KMS-11 (cell line): ENCODE data around the gene FBXO46.
"Not testable (repeated sequence)": the region's sequence is repeated elsewhere in the genome, so short reads cannot be mapped to it uniquely, and the experiment has no call there.

ENCODE experiments used
- H2AFZ ChIP-seq: fragments of 200-600 bp; sonication (generic); 2 replicates; pipeline ENCODE4 v1.6.1; 2016; ENCODE audit warnings: antibody characterized with exemption, mixed run types, low read depth
- H3K27ac ChIP-seq: fragments of 200-600 bp; sonication (generic); 2 replicates; pipeline ENCODE4 v1.6.1; 2016; ENCODE audit warnings: mild to moderate bottlenecking, mixed run types
- H3K27me3 ChIP-seq: fragments of 200-600 bp; sonication (generic); 2 replicates; pipeline ENCODE4 v1.6.1; 2017; ENCODE audit warnings: mild to moderate bottlenecking, low read depth, mixed run types, moderate library complexity; ENCODE audit not compliant: insufficient read depth
- H3K36me3 ChIP-seq: fragments of 200-600 bp; sonication (generic); 2 replicates; pipeline ENCODE4 v1.6.1; 2017; ENCODE audit warnings: mild to moderate bottlenecking, mixed run types; ENCODE audit not compliant: insufficient read depth
- H3K4me1 ChIP-seq: fragments of 200-600 bp; sonication (generic); 2 replicates; pipeline ENCODE4 v1.6.1; 2016; ENCODE audit warnings: mild to moderate bottlenecking, low read depth, mixed run types; ENCODE audit not compliant: poor library complexity, severe bottlenecking
- H3K4me2 ChIP-seq: fragments of 200-600 bp; sonication (generic); 2 replicates; pipeline ENCODE4 v1.7.0; 2016; ENCODE audit warnings: mild to moderate bottlenecking, mixed run types
- H3K4me3 ChIP-seq: fragments of 200-600 bp; sonication (generic); IDR thresholded peaks from 2 replicates; pipeline ENCODE4 v1.6.1; 2017; ENCODE audit warnings: low read depth, low read length, mixed read lengths; ENCODE audit not compliant: insufficient read depth
- H3K79me2 ChIP-seq: fragments of 200-600 bp; sonication (generic); 2 replicates; pipeline ENCODE4 v1.6.1; 2016; ENCODE audit warnings: low read depth, mixed run types; ENCODE audit not compliant: insufficient read depth
- H3K9ac ChIP-seq: fragments of 200-600 bp; sonication (generic); 2 replicates; pipeline ENCODE4 v1.6.1; 2016; ENCODE audit warnings: mild to moderate bottlenecking, mixed run types
- H4K20me1 ChIP-seq: fragments of 200-600 bp; sonication (generic); 2 replicates; pipeline ENCODE4 v1.6.1; 2016; ENCODE audit warnings: mild to moderate bottlenecking, mixed run types; ENCODE audit not compliant: insufficient read depth
- CTCF ChIP-seq: fragments of 200-600 bp; sonication (generic); conservative IDR thresholded peaks from 2 replicates; pipeline ENCODE4 v1.6.1; 2017; ENCODE audit warnings: low read depth, mild to moderate bottlenecking, antibody characterized with exemption, low read length, moderate library complexity, mixed read lengths

The FBXO46 gene

GRCh38 chr19:45754323-45754722, 23.6 kb upstream of the FBXO46 start:
- no peak overlapping the region for H3K4me3 ChIP-seq
- H4K20me1 ChIP-seq: no peaks in the 10 kb centered on the region
- H3K9ac ChIP-seq: no peak overlapping the region
- H3K4me2 ChIP-seq: no peak overlapping the region
- TF ChIP-seq CTCF: no peak
- H3K27ac ChIP-seq: no peak overlapping the region
- no peaks in the 10 kb centered on the region for H3K79me2 ChIP-seq
- H2AFZ ChIP-seq: no peak overlapping the region
- H3K27me3 ChIP-seq: no peaks in the 10 kb centered on the region
- H3K36me3 ChIP-seq: no peaks in the 10 kb centered on the region
- no peaks in the 10 kb centered on the region for H3K4me1 ChIP-seq

GRCh38 chr19:45753548-45753947, 22.9 kb upstream of the FBXO46 start:
- no peak for TF ChIP-seq CTCF
- Histone ChIP-seq H3K4me3 (no peak overlapping the region), H3K4me2 (no peak overlapping the region), H3K4me1 (no peaks in the 10 kb centered on the region), H3K9ac (no peak overlapping the region), H3K79me2 (no peaks in the 10 kb centered on the region), H3K27me3 (no peaks in the 10 kb centered on the region), H4K20me1 (no peaks in the 10 kb centered on the region), H3K36me3 (no peaks in the 10 kb centered on the region), H3K27ac (no peak overlapping the region), H2AFZ (no peak overlapping the region)

- Histone ChIP-seq H4K20me1 (no peaks in the 10 kb centered on the region), H3K4me3 (no peak overlapping the region), H2AFZ (no peak overlapping the region), H3K4me2 (no peak overlapping the region), H3K36me3 (no peaks in the 10 kb centered on the region), H3K4me1 (no peaks in the 10 kb centered on the region), H3K27ac (no peak overlapping the region), H3K9ac (no peak overlapping the region), H3K79me2 (no peaks in the 10 kb centered on the region), H3K27me3 (no peaks in the 10 kb centered on the region; the same call in 1 of the 2 replicates)
- no peak for TF ChIP-seq CTCF
These were observed 21.9 kb upstream of the FBXO46 start for GRCh38 chr19:45752639-45753038.

GRCh38 chr19:45751483-45751882, 20.8 kb upstream of the FBXO46 start:
- not testable (repeated sequence) for H3K9ac ChIP-seq, H3K27ac ChIP-seq, H3K4me2 ChIP-seq, H3K4me1 ChIP-seq, H3K36me3 ChIP-seq, H3K4me3 ChIP-seq, H4K20me1 ChIP-seq, H2AFZ ChIP-seq, H3K27me3 ChIP-seq, H3K79me2 ChIP-seq

GRCh38 chr19:45747513-45747912, 16.8 kb upstream of the FBXO46 start:
- Histone ChIP-seq H4K20me1 (no peaks in the 10 kb centered on the region), H3K27ac (no peak overlapping the region), H3K4me3 (no peak overlapping the region), H3K79me2 (no peaks in the 10 kb centered on the region), H3K4me2 (no peak overlapping the region), H3K9ac (no peak overlapping the region), H3K36me3 (no peaks in the 10 kb centered on the region), H3K4me1 (no peaks in the 10 kb centered on the region), H2AFZ (no peak overlapping the region), H3K27me3 (peaks cover 19% of the 10 kb centered on the region; the same call in 1 of the 2 replicates)
- TF ChIP-seq CTCF: no peak
